T-cell (primary cell): ENCODE results near the gene MAGEF1. TPM values are rescaled to one million over a fixed set of nuclear protein-coding genes. Genes with fewer than 3 reads are reported as not detected.
"Not testable (repeated sequence)": the region's sequence is repeated elsewhere in the genome, so short reads cannot be mapped to it uniquely, and the experiment has no call there.

Experiments used
- ATAC-seq, 4 experiments: fragments of 200-7000 bp in 3 of 4; fragments of 150-1000 bp in 1 of 4; cut with Tn5 transposase; replicated peaks in 1 of 4; 1 replicate in 3 of 4; 2 replicates in 1 of 4; pipeline ENCODE4 v1.10.0; 2021; ENCODE audit warnings: moderate library complexity in 3 of 4, mild to moderate bottlenecking in 2 of 4, moderate number of reproducible peaks in 1 of 4
- CTCF ChIA-PET, 2 donors: fragments of 300-600 bp; sonication (Branson Sonifier 250); formaldehyde crosslinking; loops; one replicate each; lab custom pipeline; 2022; ENCODE audit warnings: antibody characterized with exemption in 2 of 2; lab: Charles Lee
- POLR2A ChIA-PET, 2 donors: fragments of 300-600 bp; sonication (Branson Sonifier 250); formaldehyde crosslinking; loops; one replicate each; lab custom pipeline; 2022; ENCODE audit warnings: antibody characterized with exemption in 2 of 2; lab: Charles Lee
- DNase-seq, 35 experiments: peaks; one replicate each; pipeline versions ENCODE4 v3.0.0 to v3.0.0-alpha.2; 2013 to 2023
- H3K27ac ChIP-seq: one replicate; pipeline ENCODE4 v1.5.1; 2013; ENCODE audit warnings: low read length
- H3K27me3 ChIP-seq, 2 experiments: replicated peaks in 1 of 2; 1 replicate in 1 of 2; 2 replicates in 1 of 2; pipeline versions ENCODE4 v1.6.1 to v1.7.0; 2013; ENCODE audit warnings: low read length in 1 of 2, mixed read lengths in 1 of 2; ENCODE audit not compliant: control insufficient read depth in 2 of 2, insufficient read depth in 2 of 2; ENCODE audit errors: extremely low read depth in 1 of 2
- H3K36me3 ChIP-seq, 2 donors: 1 replicate in 1 of 2; 2 replicates in 1 of 2; pipeline versions ENCODE4 v1.6.1 to v1.7.0; 2013; ENCODE audit warnings: low read length in 1 of 2; ENCODE audit not compliant: control insufficient read depth in 2 of 2, insufficient read depth in 1 of 2; ENCODE audit errors: extremely low read depth in 1 of 2
- H3K4me1 ChIP-seq, 2 experiments: 1 replicate in 1 of 2; 2 replicates in 1 of 2; pipeline versions ENCODE4 v1.6.1 to v1.7.0; 2013; ENCODE audit warnings: low read length in 2 of 2, mixed read lengths in 1 of 2; ENCODE audit not compliant: insufficient read depth in 2 of 2, control insufficient read depth in 1 of 2; ENCODE audit errors: extremely low read depth in 1 of 2
- H3K4me3 ChIP-seq, 2 donors: 1 replicate in 1 of 2; 2 replicates in 1 of 2; pipeline versions ENCODE4 v1.5.1 to v1.7.0; 2013; ENCODE audit warnings: mild to moderate bottlenecking in 2 of 2, low read length in 1 of 2, moderate library complexity in 1 of 2; ENCODE audit not compliant: control insufficient read depth in 1 of 2; ENCODE audit errors: extremely low read depth in 1 of 2
- H3K9me3 ChIP-seq: 2 replicates; pipeline ENCODE4 v1.7.0; 2013
- H3K27ac Mint-ChIP-seq, 2 donors: one replicate each; pipeline ENCODE4 v1.8.0; 2020 to 2021; ENCODE audit warnings: mild to moderate bottlenecking in 2 of 2, mixed read lengths in 2 of 2
- H3K27me3 Mint-ChIP-seq, 2 donors: one replicate each; pipeline ENCODE4 v1.8.0; 2021 to 2022; ENCODE audit warnings: mixed read lengths in 2 of 2
- H3K36me3 Mint-ChIP-seq: one replicate; pipeline ENCODE4 v1.8.0; 2021; ENCODE audit warnings: mixed read lengths
- H3K4me1 Mint-ChIP-seq, 3 donors: one replicate each; pipeline ENCODE4 v1.8.0; 2020 to 2022; ENCODE audit warnings: mixed read lengths in 3 of 3, mild to moderate bottlenecking in 1 of 3
- H3K4me3 Mint-ChIP-seq, 3 donors: one replicate each; pipeline ENCODE4 v1.8.0; 2020 to 2022; ENCODE audit warnings: mild to moderate bottlenecking in 3 of 3, mixed read lengths in 3 of 3, moderate library complexity in 3 of 3
- H3K9me3 Mint-ChIP-seq, 3 donors: one replicate each; pipeline ENCODE4 v1.8.0; 2020 to 2022; ENCODE audit warnings: mixed read lengths in 3 of 3
- WGBS: methylation state at CpG from one replicate; pipeline ENCODE4 v1.1.5; 2013; ENCODE audit warnings: missing lambda C conversion rate; ENCODE audit not compliant: insufficient coverage; 5-methylcytosine and 5-hydroxymethylcytosine counted together
- total RNA-seq, 35 experiments: library from RNA in 6 of 35; stranded (reverse) in 6 of 35; fragments of 120-200 nt in 1 of 35; gene quantifications; one replicate each; pipeline versions ENCODE4 v1.2.1 to v1.2.4 and lab custom pipeline; 2013 to 2026

The MAGEF1 gene
- total RNA-seq, 5 donors from 2014 or later (not counting 1 experiment from before 2014, with no cell fraction given) = 8.6 to 17.7 (median 16.1) TPM

DNA sequence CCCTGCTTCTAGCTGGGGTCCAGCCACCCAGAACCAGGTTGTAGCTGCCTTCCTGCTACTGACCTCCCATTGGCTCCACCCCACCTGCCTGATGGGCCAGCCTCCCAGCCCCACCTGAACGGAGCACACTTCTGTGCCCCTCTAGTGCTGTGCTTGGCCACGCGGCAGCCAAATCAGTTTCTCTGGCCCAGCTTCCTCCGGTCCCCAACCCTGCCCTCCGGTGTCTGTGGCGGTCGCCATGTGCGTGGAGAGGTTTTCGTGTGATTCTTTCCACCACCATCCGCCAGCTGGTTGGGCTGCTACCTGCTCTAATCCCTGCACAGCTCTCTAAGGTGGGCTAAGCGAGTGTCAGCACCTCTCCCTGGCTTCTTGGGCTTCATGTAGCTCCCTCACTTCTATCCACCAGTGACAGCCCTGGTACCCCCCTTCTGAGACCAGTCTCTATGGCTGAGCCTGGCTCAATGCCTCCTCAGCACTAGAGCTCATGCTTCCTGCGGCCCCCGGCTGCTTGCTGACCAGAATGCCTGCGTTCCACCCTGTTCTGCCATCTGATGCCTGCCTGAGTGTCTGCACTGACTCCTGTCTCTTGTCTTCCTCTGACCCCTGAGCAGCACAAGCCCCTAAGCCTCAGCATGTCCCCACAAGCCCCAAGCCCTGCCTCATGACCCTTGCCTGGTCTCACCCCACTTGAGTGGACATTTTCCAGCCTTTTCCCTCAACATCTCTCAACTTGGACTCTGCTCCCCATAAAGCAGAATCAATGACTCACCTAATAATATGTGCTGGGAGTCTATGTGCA is 23.2 kb upstream of the MAGEF1 start:
- no peak overlapping the region for H3K4me3 ChIP-seq
- H3K36me3 ChIP-seq = no peaks in the 10 kb centered on the region
- H3K9me3 ChIP-seq = no peaks in the 10 kb centered on the region
- H3K27me3 ChIP-seq = peaks cover 0 to 22% of the 10 kb centered on the region in 2 experiments
- no peak for DNase-seq
- ChIA-PET CTCF (no interaction called here), POLR2A (no interaction called here)
- Mint-ChIP-seq H3K4me1 (no peaks in the 10 kb centered on the region), H3K27ac (no peak overlapping the region), H3K27me3 (peaks cover 14 to 32% of the 10 kb centered on the region in 2 donors), H3K9me3 (no peaks in the 10 kb centered on the region), H3K4me3 (no peak overlapping the region), H3K36me3 (no peaks in the 10 kb centered on the region)
- no peak overlapping the region for H3K27ac ChIP-seq
- ATAC-seq = no peak
- H3K4me1 ChIP-seq = no peaks in the 10 kb centered on the region
- WGBS = 90% methylated on average over 12 of the region's 14 CpGs

DNA sequence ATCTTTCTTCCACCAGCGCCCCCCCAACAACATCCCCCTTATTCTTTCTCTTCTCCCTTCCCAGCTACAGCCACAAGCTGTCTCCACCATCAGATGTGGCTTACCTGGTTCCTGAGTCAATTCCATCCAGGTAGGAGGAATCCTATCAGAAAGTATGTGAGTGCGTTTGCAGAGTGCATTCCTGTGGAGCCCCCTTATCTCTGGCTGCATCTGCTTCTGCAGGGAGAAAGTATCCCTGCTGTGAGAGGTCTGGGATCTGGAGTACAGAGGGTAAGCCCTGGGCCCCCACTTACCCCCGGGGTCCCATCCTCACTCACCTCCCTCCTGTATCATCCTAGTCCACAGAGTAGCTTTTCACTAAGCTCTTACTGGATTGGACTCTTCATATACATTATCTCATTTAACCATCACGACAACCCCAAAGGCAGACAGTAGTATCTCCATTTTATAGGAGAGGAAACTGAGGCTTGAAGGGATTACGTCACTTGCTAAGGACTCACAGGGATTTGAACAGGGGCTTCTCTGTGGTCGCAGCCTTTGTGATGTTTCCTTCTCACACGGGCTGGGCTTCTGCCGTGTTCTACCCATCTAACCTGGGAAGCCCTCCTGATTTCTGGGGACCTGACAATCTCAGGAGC is 22.2 kb upstream of the MAGEF1 start:
- H3K4me3 Mint-ChIP-seq = no peak overlapping the region
- H3K36me3 Mint-ChIP-seq = no peaks in the 10 kb centered on the region
- H3K27ac ChIP-seq = no peak overlapping the region
- H3K9me3 Mint-ChIP-seq = no peaks in the 10 kb centered on the region
- peaks cover 14 to 34% of the 10 kb centered on the region in 2 donors for H3K27me3 Mint-ChIP-seq
- H3K4me3 ChIP-seq = no peak overlapping the region
- 64% methylated on average over 2 of the region's 8 CpGs for WGBS
- ATAC-seq = no peak
- ChIA-PET CTCF (no interaction called here), POLR2A (interaction anchor here in 1 of 2 donors (0.6 kb wide), 1 partner anchor 9 kb away, joined by 6 read pairs; no protein-coding TSS in a partner anchor)
- no peaks in the 10 kb centered on the region for H3K36me3 ChIP-seq
- peaks cover 0 to 22% of the 10 kb centered on the region in 2 experiments for H3K27me3 ChIP-seq
- no peaks in the 10 kb centered on the region for H3K9me3 ChIP-seq
- H3K4me1 Mint-ChIP-seq = no peaks in the 10 kb centered on the region
- H3K27ac Mint-ChIP-seq = no peak overlapping the region
- no peaks in the 10 kb centered on the region for H3K4me1 ChIP-seq
- DNase-seq = no peak

DNA sequence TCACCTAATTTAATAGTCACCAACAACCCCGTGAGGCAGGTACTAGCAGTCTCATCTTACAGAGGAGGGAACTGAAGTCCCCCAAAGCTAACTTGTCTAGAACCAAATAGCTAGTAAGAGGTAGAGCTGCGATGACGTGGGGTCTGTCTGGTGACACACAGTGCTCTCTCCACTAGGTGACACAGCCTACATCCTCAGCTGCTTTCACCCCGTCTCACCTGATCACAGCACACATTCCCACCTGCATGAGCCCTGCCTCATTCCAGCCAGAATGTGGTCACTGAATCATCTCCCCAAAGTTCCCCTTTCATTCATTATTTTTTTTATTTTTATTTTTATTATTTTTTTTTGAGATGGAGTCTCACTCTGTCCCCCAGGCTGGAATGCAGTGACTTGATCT is 21.3 kb upstream of the MAGEF1 start:
- POLR2A ChIA-PET = no interaction called here
- Mint-ChIP-seq H3K27ac (no peak overlapping the region), H3K27me3 (peaks cover 14 to 31% of the 10 kb centered on the region in 2 donors), H3K4me3 (no peak overlapping the region), H3K4me1 (no peaks in the 10 kb centered on the region), H3K9me3 (no peaks in the 10 kb centered on the region), H3K36me3 (no peaks in the 10 kb centered on the region)
- Histone ChIP-seq H3K27ac (no peak overlapping the region), H3K9me3 (no peaks in the 10 kb centered on the region), H3K4me3 (no peak overlapping the region), H3K4me1 (no peaks in the 10 kb centered on the region), H3K36me3 (no peaks in the 10 kb centered on the region), H3K27me3 (peaks cover 0 to 24% of the 10 kb centered on the region in 2 experiments)
- whole genome bisulfite sequencing = no CpG with 5 or more reads among the region's 4 CpGs
- ATAC-seq = no peak
- no peak for DNase-seq
- CTCF ChIA-PET = no interaction called here

DNA sequence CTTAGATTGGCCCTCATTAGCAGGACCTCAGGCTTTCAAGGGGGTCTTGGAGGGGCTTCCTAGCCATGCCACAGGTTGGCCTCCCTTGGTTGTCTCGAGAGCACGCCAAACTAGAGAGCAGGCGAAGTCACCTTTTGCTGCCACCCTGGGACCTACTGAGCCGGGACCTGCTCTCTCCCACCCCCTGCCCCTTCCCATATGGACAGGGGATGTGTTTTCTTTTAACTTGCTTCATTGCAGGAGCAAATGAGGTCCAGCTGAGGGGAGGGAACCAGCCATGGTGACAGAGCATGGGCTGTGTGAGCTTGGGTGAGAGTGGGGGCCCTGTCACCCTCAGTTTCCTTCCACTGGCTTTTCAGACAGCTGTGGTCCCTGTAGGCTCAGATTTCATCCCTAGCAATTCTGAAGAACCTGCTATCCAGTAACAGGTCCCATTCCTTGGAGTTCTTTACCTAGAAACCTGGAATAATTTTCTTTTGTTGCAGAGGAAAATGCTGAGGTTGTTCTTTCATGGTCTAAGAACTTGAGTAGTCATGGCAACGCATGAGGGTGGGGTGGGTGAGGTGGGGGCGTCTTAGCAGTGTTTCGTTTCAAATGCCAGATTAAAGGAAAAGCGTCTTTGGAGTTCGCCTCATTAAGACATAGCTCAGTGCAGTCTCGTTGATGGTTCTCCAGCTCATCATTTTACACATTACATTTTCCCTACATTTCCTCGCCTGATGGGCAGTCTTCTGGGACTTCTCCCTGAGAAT is 20.1 kb upstream of the MAGEF1 start:
- Histone ChIP-seq H3K36me3 (no peaks in the 10 kb centered on the region), H3K4me3 (no peak overlapping the region), H3K9me3 (no peaks in the 10 kb centered on the region), H3K4me1 (no peaks in the 10 kb centered on the region), H3K27me3 (peaks cover 0 to 21% of the 10 kb centered on the region in 2 experiments), H3K27ac (no peak overlapping the region)
- H3K4me1 Mint-ChIP-seq = peaks cover 0 to 4% (median 0%) of the 10 kb centered on the region in 3 donors
- CTCF ChIA-PET = interaction anchor here (0.6 kb wide), 2 partner anchors 16 to 168 kb away, joined by 3 to 7 read pairs; no protein-coding TSS in a partner anchor
- no peaks in the 10 kb centered on the region for H3K9me3 Mint-ChIP-seq
- no CpG with 5 or more reads among the region's 11 CpGs for WGBS
- H3K4me3 Mint-ChIP-seq = no peak overlapping the region
- no peaks in the 10 kb centered on the region for H3K36me3 Mint-ChIP-seq
- DNase-seq (no peak), ATAC-seq (no peak)
- POLR2A ChIA-PET = no interaction called here
- H3K27me3 Mint-ChIP-seq = peaks cover 14 to 30% of the 10 kb centered on the region in 2 donors
- no peak overlapping the region for H3K27ac Mint-ChIP-seq

DNA sequence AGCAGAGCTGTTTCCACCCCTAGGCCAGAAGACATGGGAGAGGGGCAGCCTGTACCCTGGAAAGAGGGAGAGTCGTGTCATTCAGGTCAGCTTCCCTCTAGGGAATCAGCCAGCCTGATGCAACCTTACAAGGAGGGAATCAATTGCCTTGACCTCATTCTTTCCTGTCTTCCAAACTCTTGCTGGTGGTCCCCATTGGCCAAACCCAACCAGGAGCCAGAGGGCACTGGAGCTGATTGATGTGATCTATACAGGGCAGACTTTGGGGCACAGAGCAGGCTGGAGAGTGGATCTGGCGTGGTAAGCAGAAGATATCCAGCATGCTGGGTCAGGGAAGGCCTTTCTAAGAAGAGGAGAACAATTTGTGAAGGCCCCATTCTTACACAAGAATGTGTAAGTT is 19.1 kb upstream of the MAGEF1 start:
- Mint-ChIP-seq H3K36me3 (no peaks in the 10 kb centered on the region), H3K27ac (no peak overlapping the region), H3K4me1 (peaks cover 0 to 4% (median 0%) of the 10 kb centered on the region in 3 donors), H3K4me3 (no peak overlapping the region), H3K27me3 (peaks cover 15 to 31% of the 10 kb centered on the region in 2 donors), H3K9me3 (no peaks in the 10 kb centered on the region)
- H3K36me3 ChIP-seq = no peaks in the 10 kb centered on the region
- H3K27ac ChIP-seq = no peak overlapping the region
- ATAC-seq (no peak), DNase-seq (no peak)
- H3K4me1 ChIP-seq = no peaks in the 10 kb centered on the region
- no peaks in the 10 kb centered on the region for H3K9me3 ChIP-seq
- H3K4me3 ChIP-seq = no peak overlapping the region
- CTCF ChIA-PET = interaction anchor here in 1 of 2 donors (0.7 kb wide), 1 partner anchor 79 kb away, joined by 3 read pairs; no protein-coding TSS in a partner anchor
- WGBS = no CpG with 5 or more reads among the region's 2 CpGs
- H3K27me3 ChIP-seq = peaks cover 0 to 20% of the 10 kb centered on the region in 2 experiments
- POLR2A ChIA-PET = no interaction called here

DNA sequence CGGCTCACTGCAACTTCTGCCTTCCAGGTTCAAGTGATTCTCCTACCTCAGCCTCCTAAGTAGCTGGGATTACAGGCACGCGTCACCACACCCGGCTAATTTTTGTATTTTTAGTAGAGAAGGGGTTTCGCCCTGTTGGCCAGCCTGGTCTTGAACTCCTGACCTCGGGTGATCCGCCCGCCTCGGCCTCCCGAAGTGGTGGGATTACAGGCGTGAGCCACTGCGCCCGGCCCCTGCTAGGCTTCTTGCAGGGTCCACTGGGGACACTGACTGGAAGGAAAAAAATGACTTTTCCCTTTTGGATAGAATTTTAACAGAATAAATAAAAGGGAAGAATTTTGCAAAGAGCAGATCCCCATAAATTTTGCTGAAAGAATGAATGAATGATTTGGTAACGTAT is 17.3 kb upstream of the MAGEF1 start:
- H3K4me3 Mint-ChIP-seq, H3K36me3 Mint-ChIP-seq, H3K36me3 ChIP-seq, ATAC-seq, H3K9me3 ChIP-seq, H3K4me1 ChIP-seq, DNase-seq, H3K27ac Mint-ChIP-seq, H3K9me3 Mint-ChIP-seq, POLR2A ChIA-PET, H3K4me1 Mint-ChIP-seq, H3K4me3 ChIP-seq, H3K27ac ChIP-seq: not testable (repeated sequence)
- peaks cover 0 to 17% of the 10 kb centered on the region in 2 experiments for H3K27me3 ChIP-seq
- 94% methylated on average over 7 of the region's 14 CpGs for WGBS
- CTCF ChIA-PET = interaction anchor here in 1 of 2 donors (0.6 to 1.3 kb wide), 2 partner anchors 45 to 168 kb away, joined by 4 to 5 read pairs; partner anchors contain the start of gene EPHB3
- H3K27me3 Mint-ChIP-seq = peaks cover 13 to 24% of the 10 kb centered on the region in 2 donors
